ENCODE measurements around the gene GDI2.
"Not testable (repeated sequence)": the region's sequence is repeated elsewhere in the genome, so short reads cannot be mapped to it uniquely, and the experiment has no call there.

DNA sequence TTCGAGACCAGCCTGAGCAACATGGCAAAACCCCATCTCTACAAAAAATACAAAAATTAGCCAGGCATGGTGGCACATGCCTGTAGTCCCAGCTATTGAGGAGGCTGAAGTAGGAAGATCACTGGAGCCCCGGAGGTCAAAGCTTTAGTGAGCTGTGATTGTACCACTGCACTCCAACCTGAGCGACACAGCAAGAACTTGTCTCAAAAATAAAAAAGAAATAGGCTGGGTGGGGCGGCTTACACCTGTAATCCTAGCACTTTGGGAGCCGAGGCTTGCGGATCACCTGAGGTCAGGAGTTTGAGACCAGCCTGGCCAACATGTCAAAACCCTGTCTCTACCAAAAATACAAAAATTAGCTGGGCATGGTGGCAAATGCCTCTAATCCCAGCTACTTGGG lies 13.3 kb upstream of the GDI2 start:
- not testable (repeated sequence) for TF ChIP-seq POLR2A (IDR thresholded peaks at IDR 0.05; ENCODE audit: low read depth, low read length); SPI1 (IDR thresholded peaks at IDR 0.05; ENCODE audit: low read depth, low read length); TAF1 (IDR thresholded peaks at IDR 0.05; ENCODE audit: low read depth, low read length); POLR2AphosphoS5 (IDR thresholded peaks at IDR 0.05; ENCODE audit: low read depth, low read length); POU2F2 (IDR thresholded peaks at IDR 0.05; ENCODE audit: low read depth, low read length); PAX5 (IDR thresholded peaks at IDR 0.05; ENCODE audit: insufficient read depth, low read length, severe bottlenecking)
